ENCODE data around the gene LIX1. TPM values are rescaled to one million over a fixed set of nuclear protein-coding genes. Genes with fewer than 3 reads are reported as not detected.
"Not testable (repeated sequence)": the region's sequence is repeated elsewhere in the genome, so short reads cannot be mapped to it uniquely, and the experiment has no call there.

The LIX1 gene
- total RNA-seq, result under 0.01 TPM in 1 of 2 replicates, not detected in the other

DNA sequence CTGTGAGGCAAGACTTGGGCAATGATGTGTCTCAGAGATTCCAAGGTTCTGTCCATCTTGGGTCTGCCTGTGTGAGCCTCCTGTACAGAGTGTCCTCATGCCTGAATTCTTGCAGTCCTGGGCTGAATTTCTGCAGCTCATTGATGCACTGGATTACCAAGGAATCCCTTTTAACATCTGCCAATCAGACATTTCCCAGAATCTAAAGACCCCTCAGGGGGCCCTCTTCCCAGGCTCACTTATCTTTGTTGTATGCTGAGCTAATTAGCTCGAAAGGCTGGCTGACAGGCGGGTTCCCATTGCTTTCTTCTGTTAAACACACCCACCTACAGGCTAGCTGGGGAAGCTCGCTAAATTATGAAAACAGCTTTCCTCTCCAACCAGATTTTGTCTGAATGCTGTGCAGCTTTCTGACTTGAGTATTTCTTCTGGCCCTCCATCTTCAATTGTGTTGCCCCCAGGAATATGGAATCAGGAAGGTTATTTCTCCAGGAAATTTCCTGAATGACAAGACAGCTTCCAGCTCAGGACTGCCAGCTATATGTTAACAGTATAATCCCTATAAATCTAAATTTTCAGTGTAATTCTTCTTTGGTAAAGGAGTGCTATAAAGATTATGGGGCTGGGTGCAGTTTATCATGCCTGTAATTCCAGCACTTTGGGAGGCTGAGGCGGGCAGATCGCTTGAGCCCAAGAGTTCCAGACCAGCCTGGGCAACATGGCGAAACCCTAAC is at the start of gene LIX1:
Gene LIX1 (minus strand): TSS at position 91 of the 734 bp plus-strand sequence. CDS start 35 bp downstream, at position 56.
- TF ChIP-seq, protein P1, sequence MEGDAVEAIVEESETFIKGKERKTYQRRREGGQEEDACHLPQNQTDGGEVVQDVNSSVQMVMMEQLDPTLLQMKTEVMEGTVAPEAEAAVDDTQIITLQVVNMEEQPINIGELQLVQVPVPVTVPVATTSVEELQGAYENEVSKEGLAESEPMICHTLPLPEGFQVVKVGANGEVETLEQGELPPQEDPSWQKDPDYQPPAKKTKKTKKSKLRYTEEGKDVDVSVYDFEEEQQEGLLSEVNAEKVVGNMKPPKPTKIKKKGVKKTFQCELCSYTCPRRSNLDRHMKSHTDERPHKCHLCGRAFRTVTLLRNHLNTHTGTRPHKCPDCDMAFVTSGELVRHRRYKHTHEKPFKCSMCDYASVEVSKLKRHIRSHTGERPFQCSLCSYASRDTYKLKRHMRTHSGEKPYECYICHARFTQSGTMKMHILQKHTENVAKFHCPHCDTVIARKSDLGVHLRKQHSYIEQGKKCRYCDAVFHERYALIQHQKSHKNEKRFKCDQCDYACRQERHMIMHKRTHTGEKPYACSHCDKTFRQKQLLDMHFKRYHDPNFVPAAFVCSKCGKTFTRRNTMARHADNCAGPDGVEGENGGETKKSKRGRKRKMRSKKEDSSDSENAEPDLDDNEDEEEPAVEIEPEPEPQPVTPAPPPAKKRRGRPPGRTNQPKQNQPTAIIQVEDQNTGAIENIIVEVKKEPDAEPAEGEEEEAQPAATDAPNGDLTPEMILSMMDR (IDR thresholded peaks at IDR 0.05; ENCODE audit: insufficient read depth, low read depth, low read length), result peak; percentile 65
- H3K4me3 ChIP-seq (ENCODE audit: low read depth, low read length), result no peak within 1 kb of the TSS
- DNase-seq (ENCODE audit: low read depth), result peak; percentile 48

GRCh38 chr5:97191893-97192292 is 49.5 kb upstream of the LIX1 start:
- no peak for DNase-seq (ENCODE audit: low read depth)
- TF ChIP-seq, protein P1 (IDR thresholded peaks at IDR 0.05; ENCODE audit: insufficient read depth, low read depth, low read length), result no peak
- no peak overlapping the region for H3K4me3 ChIP-seq (ENCODE audit: low read depth, low read length)

GRCh38 chr5:97189523-97189922 is 47.1 kb upstream of the LIX1 start:
- not testable (repeated sequence) for DNase-seq (ENCODE audit: low read depth); H3K4me3 ChIP-seq (ENCODE audit: low read depth, low read length)

DNA sequence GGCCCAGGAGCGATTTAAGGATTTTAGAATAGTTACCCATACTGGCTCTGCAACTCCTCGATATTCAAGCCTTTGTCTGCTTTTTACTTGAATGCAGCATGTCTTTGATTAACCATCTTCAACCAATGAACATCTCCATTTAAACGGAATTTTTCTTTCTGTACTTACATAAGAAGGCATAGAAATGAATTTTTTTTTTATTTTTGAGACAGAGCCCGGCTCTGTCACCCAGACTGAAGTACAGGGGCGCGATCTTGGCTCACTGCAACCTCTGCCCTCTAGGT is 41.5 kb upstream of the LIX1 start:
- DNase-seq (ENCODE audit: low read depth), result no peak
- TF ChIP-seq, protein P1 (IDR thresholded peaks at IDR 0.05; ENCODE audit: insufficient read depth, low read depth, low read length), result no peak
- peak overlapping the region; percentile 92 for H3K4me3 ChIP-seq (ENCODE audit: low read depth, low read length)

DNA sequence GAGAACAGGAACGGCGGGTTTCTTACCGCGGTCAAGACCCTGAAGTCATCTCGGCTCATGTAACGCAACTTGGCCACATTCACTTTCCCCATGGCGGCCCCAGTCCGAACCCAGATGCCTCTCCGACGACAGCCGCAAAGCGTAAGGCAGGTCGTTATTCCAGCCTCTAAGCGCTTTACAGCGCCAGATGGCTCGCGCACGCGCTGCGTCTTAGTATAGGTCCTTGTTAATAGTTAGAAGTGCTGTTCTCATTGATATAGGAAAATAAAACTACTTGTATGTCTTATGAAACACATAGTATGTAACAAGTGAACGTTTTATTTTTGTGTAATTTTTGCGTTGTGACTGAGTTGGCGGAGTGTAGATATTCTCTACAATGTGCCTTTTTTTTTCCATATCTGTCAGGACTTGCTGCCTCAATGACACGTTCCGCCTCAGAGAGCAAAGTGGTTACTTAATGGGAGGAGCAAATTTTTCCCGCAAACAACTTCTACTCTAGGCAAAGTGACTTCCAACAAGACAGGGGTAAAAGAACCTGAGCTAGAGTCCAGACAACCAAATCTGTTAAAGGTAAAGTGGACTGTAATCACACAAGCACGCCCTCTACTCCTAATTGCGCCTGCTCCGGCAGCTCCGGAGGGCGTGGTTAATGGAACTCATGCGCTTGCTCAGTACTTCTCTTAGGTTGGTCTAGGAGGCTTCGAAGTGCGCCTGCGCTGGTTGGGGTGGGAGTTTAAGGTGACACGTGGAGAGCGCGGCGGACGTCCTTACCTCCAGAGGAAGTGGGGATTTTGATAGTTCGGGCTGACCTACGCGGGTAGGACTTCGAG is 40.9 kb upstream of the LIX1 start, which contains the start of gene RIOK2:
Gene RIOK2 (minus strand): TSS at position 148 of the 830 bp plus-strand sequence. CDS start 56 bp downstream, at position 92.
- TF ChIP-seq, protein P1 (IDR thresholded peaks at IDR 0.05; ENCODE audit: insufficient read depth, low read depth, low read length), result no peak
- peak; percentile 95 for DNase-seq (ENCODE audit: low read depth)
- H3K4me3 ChIP-seq (ENCODE audit: low read depth, low read length), result peak within 1 kb of the TSS; percentile 92

- H3K4me3 ChIP-seq (ENCODE audit: low read depth, low read length), result peak overlapping the region; percentile 92
- TF ChIP-seq, protein P1 (IDR thresholded peaks at IDR 0.05; ENCODE audit: insufficient read depth, low read depth, low read length), result no peak
- DNase-seq (ENCODE audit: low read depth), result no peak
Observed at GRCh38 chr5:97182571-97183099, 40.2 kb upstream of the LIX1 start.

All from fibroblast of villous mesenchyme (primary cell).